ENCODE data around the gene KIF2A.

KIF2A gene

DNA sequence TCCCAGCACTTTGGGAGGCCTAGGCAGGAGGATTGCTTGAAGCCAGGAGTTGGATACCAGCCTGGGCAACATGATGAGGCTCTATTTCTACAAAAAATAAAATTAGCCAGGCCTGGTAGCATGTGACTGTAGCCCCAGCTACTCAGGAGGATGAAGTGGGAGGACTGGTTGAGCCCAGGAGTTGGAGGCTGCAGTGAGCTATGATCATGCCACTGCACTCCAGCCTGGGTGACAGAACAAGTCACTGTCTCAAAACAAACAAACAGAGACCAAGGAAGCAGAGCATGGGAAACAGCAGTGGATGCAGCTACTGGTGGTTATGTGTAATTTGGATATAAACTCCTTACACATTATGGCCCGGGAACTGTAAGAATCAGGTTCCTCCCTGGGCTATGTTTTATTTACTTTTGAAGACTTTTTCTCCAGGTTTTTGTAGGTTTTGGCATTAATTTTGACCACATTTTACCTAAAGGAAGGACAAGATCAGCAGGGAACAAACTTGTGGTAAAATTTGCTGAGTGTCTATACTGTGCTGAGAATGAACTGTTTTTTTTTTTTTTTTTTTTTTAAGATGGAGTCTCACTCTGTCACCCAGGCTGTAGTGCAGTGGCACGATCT, 8.3 kb downstream of the KIF2A start:
- TF ChIP-seq FOXP2 (optimal IDR thresholded peaks at IDR 0.05; ENCODE audit: borderline replicate concordance, extremely low read depth, extremely low read length, insufficient read depth) (no peak), TAF1 (IDR thresholded peaks at IDR 0.05; ENCODE audit: borderline replicate concordance, insufficient read depth, low read length) (no peak), POLR2AphosphoS5 (IDR thresholded peaks at IDR 0.05; ENCODE audit: low read depth, low read length) (no peak), SIN3A (IDR thresholded peaks at IDR 0.05; ENCODE audit: borderline replicate concordance, insufficient read depth, low read length) (no peak)
- TF ChIP-seq, protein P1, sequence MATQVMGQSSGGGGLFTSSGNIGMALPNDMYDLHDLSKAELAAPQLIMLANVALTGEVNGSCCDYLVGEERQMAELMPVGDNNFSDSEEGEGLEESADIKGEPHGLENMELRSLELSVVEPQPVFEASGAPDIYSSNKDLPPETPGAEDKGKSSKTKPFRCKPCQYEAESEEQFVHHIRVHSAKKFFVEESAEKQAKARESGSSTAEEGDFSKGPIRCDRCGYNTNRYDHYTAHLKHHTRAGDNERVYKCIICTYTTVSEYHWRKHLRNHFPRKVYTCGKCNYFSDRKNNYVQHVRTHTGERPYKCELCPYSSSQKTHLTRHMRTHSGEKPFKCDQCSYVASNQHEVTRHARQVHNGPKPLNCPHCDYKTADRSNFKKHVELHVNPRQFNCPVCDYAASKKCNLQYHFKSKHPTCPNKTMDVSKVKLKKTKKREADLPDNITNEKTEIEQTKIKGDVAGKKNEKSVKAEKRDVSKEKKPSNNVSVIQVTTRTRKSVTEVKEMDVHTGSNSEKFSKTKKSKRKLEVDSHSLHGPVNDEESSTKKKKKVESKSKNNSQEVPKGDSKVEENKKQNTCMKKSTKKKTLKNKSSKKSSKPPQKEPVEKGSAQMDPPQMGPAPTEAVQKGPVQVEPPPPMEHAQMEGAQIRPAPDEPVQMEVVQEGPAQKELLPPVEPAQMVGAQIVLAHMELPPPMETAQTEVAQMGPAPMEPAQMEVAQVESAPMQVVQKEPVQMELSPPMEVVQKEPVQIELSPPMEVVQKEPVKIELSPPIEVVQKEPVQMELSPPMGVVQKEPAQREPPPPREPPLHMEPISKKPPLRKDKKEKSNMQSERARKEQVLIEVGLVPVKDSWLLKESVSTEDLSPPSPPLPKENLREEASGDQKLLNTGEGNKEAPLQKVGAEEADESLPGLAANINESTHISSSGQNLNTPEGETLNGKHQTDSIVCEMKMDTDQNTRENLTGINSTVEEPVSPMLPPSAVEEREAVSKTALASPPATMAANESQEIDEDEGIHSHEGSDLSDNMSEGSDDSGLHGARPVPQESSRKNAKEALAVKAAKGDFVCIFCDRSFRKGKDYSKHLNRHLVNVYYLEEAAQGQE (IDR thresholded peaks at IDR 0.05; ENCODE audit: insufficient read depth in 1 of 2, low read depth in 2 of 2, low read length in 2 of 2), result no peak

DNA sequence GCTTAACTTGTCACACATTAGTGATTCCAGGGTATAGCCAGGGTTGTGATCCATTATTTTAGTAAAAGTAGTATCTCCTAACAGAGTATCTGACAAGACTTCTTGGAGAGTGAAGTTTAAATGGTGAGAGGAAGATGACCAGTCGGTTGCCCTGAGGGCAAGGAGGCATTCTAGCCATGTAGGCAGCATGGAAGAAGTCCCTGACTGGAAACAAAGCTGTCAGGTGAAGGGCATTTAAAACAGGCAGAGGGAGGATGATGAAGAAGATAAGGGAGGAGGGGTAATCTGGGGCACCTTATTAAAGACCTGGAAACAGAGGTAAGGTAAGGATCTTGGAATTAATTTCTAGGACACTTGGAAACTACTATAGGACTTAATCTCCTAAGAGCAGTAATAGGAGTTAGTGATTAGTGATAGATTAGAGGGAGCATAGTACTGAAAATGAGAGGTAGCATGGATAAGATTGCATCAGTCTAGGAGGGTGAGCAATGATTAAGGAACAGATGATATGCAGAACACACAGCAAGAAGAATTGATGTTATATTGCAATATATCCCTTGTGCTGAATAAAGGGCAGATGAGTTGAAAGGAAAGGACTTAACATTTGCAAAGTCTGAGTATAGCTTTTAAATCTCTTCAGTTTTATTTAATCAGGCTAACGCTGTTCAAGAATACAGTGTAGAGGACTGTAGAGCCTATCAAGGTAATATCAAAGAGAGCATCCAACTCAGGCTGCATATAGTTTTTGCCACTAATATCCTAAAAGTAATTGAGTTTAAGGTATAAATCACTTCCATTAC, 9.6 kb downstream of the KIF2A start:
- TF ChIP-seq FOXP2 (optimal IDR thresholded peaks at IDR 0.05; ENCODE audit: borderline replicate concordance, extremely low read depth, extremely low read length, insufficient read depth) (no peak), TAF1 (IDR thresholded peaks at IDR 0.05; ENCODE audit: borderline replicate concordance, insufficient read depth, low read length) (no peak), SIN3A (IDR thresholded peaks at IDR 0.05; ENCODE audit: borderline replicate concordance, insufficient read depth, low read length) (no peak), POLR2AphosphoS5 (IDR thresholded peaks at IDR 0.05; ENCODE audit: low read depth, low read length) (no peak)
- TF ChIP-seq, protein P1 (IDR thresholded peaks at IDR 0.05; ENCODE audit: insufficient read depth in 1 of 2, low read depth in 2 of 2, low read length in 2 of 2), result no peak

DNA sequence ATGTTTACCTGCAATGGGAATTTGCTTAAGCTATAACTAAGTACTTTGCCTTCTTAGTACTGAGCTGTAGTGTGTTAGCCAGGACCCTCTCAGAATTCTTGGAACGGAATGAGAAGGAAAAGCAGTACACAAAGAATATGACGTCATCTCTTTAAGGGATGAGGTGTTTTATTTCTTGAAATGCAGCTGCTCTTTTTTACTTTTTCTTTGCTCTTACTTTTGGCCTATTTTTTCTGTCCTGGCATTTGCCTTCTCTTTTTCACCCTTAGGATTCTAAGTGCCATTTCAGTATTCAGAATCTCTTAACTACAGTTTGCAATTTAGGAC, 10.1 kb downstream of the KIF2A start:
- TF ChIP-seq TAF1 (IDR thresholded peaks at IDR 0.05; ENCODE audit: borderline replicate concordance, insufficient read depth, low read length), result no peak
- TF ChIP-seq, protein P1 (IDR thresholded peaks at IDR 0.05; ENCODE audit: insufficient read depth in 1 of 2, low read depth in 2 of 2, low read length in 2 of 2), result no peak
- TF ChIP-seq SIN3A (IDR thresholded peaks at IDR 0.05; ENCODE audit: borderline replicate concordance, insufficient read depth, low read length), result no peak
- no peak for TF ChIP-seq FOXP2 (optimal IDR thresholded peaks at IDR 0.05; ENCODE audit: borderline replicate concordance, extremely low read depth, extremely low read length, insufficient read depth)
- TF ChIP-seq POLR2AphosphoS5 (IDR thresholded peaks at IDR 0.05; ENCODE audit: low read depth, low read length), result no peak

GRCh38 chr5:62317810-62318209, 11.8 kb downstream of the KIF2A start:
- no peak for TF ChIP-seq POLR2AphosphoS5 (IDR thresholded peaks at IDR 0.05; ENCODE audit: low read depth, low read length)
- no peak for TF ChIP-seq SIN3A (IDR thresholded peaks at IDR 0.05; ENCODE audit: borderline replicate concordance, insufficient read depth, low read length)
- TF ChIP-seq, protein P1 (IDR thresholded peaks at IDR 0.05; ENCODE audit: insufficient read depth in 1 of 2, low read depth in 2 of 2, low read length in 2 of 2), result no peak
- TF ChIP-seq TAF1 (IDR thresholded peaks at IDR 0.05; ENCODE audit: borderline replicate concordance, insufficient read depth, low read length), result no peak
- no peak for TF ChIP-seq FOXP2 (optimal IDR thresholded peaks at IDR 0.05; ENCODE audit: borderline replicate concordance, extremely low read depth, extremely low read length, insufficient read depth)
